Femur (tissue), 1 donor: ENCODE data around the gene CABLES2.

Experiments used
- DNase-seq: peaks from one replicate; pipeline ENCODE4 v3.0.0-alpha.2; 2017

The CABLES2 gene

DNA sequence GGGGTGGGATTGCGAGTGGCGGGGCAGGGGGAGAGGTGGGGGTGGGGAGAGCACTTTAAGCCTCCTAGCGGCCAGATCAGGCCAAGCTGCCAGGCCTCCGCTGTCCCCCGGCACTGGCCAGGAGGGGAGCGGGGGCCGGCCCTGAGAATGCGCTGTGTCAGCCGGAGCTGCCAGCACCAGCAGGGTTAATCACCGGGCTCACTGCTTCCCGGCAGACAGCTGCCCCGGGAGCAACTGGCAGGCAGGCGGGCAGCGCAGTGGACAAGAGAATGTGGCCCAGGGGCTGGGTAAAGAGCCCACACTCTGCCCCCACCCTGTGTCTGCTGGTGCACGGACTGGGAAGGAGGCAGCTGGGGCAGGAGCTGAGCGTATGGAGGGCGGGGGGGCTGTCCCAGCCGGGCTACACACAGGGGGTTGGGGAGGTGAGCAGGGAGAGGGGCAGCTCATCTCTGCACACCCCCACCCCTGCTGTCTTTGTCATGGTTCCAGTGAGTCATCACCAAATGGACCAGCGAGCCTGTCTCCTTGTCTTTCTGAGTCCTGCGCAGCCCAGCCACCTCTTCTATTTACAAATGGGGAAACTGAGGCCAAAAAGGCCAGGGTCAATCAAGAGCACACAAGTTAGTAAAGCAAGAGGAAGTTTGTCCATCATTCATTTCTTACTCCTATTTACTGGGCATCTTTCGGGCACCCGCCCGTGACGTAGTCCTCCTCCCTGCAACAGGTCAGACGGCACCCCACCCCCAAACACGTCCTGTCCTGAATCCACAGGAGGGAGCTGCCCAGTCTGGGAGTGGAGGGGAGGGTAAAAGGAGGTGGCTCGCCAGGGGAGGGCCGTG lies 37.9 kb downstream of the CABLES2 start:
- DNase-seq, result peak; percentile 84

DNA sequence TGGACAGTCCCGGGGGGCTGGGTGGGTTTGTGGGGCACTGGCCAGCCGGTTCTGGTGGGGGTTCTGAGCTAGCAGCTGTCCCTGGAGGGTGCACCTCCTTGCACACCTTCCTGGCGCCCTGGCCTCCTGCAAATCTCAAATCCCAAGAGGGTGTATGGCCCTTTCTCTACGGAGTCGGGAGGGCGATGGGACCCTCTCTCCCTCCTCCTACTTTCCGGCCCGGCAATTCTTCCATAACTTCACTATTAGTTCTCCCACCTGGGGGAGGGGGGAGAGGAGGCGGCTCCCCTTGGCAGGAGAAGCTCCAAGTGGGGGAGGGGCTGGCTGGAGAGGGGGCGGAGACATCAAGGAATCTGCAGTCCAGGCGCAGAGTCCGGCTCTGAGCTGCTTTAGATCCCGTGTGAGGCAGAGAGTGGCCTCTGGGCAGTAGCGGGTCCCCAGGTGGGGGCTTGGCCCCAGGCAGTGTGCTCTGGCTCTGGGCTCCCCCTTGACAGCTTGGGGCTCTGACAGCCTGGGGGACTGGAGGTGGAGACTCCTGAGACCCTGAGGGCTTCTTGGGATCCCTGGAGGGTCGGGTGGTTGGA lies 38.6 kb downstream of the CABLES2 start:
- DNase-seq, result no peak

GRCh38 chr20:62367633-62368391 lies 39.3 kb downstream of the CABLES2 start:
- peak; percentile 65 for DNase-seq

- peak; percentile 65 for DNase-seq
Measured at GRCh38 chr20:62367136-62367632, 39.9 kb downstream of the CABLES2 start, which contains the start of gene LAMA5. LAMA5 (minus strand) TSS chr20:62367312; CDS start chr20:62367245, 67 bp downstream.

- peak; percentile 40 for DNase-seq
Measured at GRCh38 chr20:62366370-62367135, 40.5 kb downstream of the CABLES2 start.

- DNase-seq, result peak; percentile 34
Measured at GRCh38 chr20:62365814-62366369, 41.2 kb downstream of the CABLES2 start.

GRCh38 chr20:62364911-62365736 lies 42.0 kb downstream of the CABLES2 start:
- no peak for DNase-seq

DNA sequence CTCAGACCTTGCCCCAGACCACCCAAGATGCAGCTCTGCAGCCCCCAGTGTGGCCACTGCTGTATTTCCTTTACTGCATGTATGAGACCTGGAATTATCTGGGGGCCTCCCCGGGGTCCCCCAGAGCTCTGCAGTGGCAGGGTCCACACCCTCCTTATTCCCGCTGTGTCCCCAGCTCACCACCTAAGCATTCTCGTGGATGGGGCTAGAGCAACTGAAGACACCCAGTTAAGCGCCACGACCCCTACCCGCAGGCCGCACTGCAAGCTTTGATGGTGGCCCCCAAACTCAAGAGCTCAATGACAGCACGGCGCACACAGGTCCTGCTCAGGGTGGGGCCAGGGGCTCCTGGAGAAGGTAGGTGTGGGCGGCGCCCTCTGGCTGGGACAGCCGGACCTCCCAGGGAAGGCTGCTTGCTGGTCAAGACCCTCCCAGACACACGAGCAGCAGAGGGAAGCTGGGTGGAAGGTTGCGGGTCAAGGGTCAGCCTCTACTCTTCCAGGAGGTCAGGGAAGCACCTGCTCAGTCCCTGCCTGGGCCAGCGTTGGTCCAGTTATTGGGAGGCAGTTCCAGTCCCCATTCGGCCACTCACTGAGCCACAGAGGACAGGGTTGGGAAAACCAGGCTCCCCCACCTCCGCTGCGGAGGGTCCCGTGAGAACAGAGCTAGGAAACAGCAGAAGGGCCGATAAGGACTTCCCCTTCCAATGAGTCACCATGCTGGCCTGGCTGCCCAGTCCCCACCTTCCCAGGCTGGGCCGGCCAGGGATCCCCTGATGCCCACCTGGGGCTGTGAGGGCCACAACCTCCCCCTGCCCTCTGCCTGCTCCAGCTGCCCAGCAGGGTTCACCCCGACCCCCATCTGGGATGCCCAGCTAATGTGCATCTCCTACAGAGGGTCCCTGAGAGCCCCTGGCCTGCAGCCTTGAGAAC lies 42.9 kb downstream of the CABLES2 start:
- DNase-seq, result no peak

DNA sequence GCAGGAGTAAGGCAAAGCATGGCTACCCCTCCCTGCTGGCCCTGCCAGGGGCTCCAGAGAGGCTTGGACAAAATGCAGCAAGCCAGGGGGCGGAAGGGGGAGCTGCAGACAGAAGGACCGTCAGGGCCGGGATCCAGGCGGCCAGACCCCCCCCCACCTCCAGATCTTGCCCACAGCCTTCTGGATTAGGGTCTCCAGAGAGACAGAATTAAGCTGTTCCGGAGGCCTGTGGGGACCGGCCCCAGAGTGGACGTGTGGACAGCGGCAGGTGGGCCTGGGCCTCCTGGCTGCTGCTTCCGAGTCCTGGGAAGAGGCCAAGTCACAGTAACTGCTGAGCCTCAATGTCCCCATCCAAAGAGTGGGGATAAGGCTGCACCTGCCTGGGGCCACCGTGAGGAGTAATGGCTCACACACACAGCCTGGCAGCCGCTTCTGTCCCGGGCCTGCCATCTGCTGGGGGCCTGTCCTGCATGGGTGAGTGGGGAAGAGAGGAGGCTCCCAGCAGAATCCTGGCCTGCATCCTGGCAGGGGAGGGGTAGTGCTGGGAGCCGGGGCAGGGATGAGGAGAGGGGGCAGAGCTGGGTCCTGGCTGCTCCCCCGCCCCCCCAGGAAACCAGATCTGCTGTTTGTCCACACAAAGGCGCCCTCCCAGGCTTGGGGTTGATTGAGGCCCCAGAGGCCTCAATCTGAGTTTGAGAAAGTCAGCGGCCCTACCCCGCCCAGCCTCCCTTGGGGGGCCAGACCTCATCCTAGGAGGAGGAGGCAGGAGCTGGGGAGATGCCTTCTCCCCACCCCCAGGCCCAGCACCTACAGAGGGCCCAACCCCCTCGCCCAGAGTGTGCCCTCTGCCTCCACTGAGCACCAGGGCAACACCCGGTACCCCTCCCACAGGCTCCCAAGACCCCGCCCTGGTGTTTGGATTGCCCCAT lies 43.8 kb downstream of the CABLES2 start:
- DNase-seq, result no peak

DNA sequence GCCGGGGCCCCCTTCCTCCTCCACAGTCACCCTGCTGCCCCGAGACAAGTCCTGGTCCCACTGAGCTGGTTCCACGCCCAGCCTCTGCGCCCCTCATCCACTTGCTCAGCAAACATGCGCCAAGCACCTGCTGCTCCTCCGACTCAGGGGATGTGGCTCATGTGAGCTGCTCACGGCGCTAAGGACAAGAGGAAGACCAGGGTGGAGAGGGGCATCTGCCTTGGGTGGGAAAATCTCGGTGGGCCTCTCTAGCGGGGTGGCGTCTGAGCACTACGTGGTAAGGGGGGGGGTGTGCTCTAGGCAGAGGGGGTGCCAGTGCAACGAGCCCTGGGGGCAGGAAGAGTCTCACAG lies 44.5 kb downstream of the CABLES2 start:
- DNase-seq, result peak; percentile 45

DNA sequence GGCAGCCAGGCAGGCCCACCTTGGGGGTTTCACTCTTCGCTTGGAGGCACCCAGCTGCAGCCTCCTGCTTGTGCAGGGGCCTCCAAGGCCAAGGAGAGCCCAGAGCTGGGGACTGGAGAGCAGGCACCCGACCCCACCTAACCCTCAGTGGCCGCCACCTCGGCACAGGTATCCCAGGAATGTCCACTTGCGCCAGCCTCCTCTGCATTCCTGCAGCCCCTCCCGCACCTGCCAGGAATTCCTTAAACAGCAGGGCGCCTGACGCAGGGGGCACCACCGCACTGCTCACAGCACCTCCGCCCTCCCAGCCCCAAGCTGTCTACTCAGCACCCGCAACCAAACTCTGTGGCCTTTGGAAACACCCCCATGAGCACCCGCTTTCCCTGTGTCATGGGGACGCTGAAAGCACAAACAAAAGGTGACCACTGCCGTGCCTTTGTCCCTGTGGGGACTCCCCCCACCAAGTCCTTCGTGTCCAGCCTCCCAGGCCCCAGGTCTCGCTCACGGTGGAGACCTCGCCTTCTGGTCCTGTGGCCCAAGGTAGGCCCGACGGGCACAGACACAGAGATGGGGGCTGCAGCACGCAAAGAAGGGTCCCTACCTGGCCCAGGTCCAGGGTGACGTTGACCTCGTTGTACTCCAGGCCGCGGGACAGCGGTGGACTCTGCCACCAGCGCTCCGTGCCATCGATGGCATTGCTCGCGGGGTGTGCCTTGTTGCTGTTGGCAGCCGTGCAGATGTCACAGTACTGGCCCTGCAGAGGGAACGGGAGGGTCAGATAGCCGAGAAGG lies 45.1 kb downstream of the CABLES2 start:
- no peak for DNase-seq

DNA sequence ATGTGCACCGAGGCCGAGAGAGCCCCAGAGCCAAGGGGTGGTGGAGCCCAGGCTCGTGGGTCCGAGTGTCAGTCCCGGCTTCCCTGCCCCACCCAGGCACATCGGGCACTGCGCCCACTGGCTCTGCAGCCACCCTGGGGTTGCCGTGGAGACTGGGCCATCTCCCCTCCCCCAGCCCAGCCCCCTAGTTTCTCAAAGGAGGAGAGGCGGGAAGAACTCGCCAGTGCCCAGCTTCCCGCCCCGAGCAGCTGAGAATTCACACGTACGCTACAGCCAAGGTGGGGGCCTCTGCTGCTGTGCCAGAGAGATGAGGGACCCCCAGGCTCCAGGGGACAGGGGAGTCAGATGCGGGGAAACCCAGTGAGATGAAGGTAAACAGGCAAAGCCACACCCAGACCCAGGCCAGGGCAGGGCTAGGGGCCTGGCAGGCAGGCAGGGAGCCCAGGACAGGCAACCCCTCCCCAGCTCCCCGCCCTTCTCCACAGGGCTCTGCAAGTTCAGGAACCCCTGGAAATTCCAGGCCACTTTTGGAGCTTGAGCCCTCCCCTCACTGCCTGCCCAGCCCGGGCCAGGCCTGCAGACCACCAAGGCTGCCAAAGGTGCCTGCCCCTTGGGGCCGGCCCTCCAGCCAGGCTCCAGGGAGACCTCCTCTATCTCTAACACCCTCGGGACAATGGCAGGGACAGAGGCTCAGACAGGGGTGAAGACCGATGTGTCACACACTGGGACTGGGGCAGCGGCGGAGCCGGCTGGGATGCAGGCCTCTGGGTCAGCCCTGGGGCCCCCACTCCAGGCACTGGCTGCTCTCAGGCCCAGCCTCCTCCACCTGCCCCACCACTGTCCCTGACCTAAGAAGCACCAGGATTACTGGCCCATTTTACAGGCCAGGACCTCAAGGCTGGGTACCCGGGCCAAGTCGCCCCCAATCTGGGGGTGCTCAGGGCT lies 46.0 kb downstream of the CABLES2 start:
- peak; percentile 57 for DNase-seq

GRCh38 chr20:62359491-62360121 lies 47.5 kb downstream of the CABLES2 start:
- DNase-seq, result peak; percentile 55

- DNase-seq, result no peak
Measured at GRCh38 chr20:62359043-62359490, 48.0 kb downstream of the CABLES2 start.

DNA sequence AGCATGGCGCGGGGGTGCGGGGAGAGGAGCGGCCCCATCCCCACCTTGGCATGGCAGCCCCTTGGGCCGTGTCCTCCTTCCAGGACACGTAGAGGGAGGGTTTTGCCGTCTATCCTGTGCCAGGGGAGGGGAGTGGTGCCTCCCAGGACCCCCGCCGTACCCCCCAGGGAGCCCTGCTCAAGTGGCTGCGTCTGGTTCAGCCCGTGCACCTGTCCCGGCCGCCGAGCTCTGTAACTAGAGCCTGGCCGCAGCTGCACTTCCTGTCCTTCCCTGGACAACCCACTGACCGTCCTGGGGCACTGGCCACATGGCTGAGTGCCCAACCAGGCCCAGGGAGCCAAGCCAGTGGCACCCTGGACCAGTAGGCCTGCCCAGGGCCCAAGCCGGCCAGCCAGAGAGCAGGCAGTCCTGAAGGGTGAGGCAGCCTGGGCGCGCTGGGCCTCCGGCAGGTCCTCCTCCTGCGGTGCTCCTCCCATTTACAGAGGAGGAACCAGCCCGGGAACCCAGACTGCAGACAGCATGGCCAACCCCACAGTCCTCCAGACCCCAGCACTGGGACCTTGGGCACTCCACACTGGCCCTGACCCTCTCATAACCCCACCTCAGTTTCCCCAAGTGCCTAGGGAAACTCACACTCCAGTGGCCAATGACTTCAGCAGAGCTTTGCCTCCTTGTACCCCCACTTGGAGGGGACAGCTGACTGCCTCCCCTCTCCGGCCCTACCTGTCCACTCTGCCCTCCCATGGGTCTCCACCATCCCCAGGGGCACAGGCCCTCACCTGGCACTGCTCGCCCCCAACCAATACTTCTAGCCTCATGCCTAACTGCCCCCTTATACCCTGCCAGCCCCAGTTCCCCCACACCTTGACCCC lies 48.7 kb downstream of the CABLES2 start:
- peak; percentile 75 for DNase-seq
